Neuron (in vitro differentiated cells): ENCODE results near the gene PXDN.

Experiments
- H2AFZ ChIP-seq: one replicate; pipeline ENCODE4 v1.6.1; 2013; ENCODE audit warnings: low read depth, mild to moderate bottlenecking, inconsistent platforms, low read length, moderate library complexity
- H3K27me3 ChIP-seq: one replicate; pipeline ENCODE4 v1.6.1; 2013; ENCODE audit warnings: low read length; ENCODE audit not compliant: insufficient read depth
- H3K36me3 ChIP-seq: one replicate; pipeline ENCODE4 v1.6.1; 2013; ENCODE audit warnings: low read length; ENCODE audit not compliant: insufficient read depth
- H3K4me1 ChIP-seq: one replicate; pipeline ENCODE4 v1.6.1; 2013; ENCODE audit warnings: low read length; ENCODE audit not compliant: insufficient read depth
- H3K4me3 ChIP-seq: 2 replicates; pipeline ENCODE4 v1.5.1; 2013; ENCODE audit warnings: mild to moderate bottlenecking, low read length, moderate library complexity
- H3K9me3 ChIP-seq: one replicate; pipeline ENCODE4 v1.6.1; 2013; ENCODE audit warnings: low read length

The PXDN gene

DNA sequence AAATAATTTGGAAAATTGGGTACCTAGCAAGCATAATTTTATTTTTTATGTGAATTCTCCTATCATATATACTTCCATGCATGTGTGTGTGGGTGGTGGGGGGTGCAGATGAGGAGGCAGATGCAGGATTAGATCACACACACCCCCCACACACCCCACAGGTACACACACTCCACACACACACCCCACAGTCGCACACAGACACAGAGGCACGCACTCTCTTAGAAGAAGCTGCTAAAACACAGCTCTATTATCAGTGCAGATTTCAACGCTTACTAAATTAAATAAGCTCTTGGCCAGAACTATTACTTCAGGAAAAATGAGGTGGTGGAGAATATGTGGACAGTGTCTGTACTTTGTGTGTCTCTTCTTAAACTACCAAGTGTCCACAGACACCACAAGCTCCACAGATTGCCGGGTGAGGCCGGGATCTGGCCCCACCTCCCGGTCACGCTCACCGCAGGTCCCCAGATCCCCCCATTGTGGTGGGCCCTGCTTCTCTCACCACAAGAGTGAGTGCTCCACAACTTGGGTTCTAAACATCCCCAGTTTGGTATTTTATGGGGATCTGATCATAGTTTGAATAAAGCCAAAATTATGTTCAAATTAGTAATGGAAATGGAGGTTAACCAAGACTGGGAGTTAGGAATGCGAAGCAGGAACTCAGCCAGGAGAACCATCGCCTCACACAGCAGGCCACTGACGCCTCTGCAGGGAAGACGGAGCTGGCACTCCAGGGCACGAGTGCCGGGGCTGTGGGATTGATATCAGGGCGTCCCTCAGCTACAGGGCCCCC lies 102.1 kb downstream of the PXDN start:
- Histone ChIP-seq H2AFZ (peak overlapping the region; percentile 97), H3K27me3 (no peaks in the 10 kb centered on the region), H3K4me3 (no peak overlapping the region), H3K36me3 (no peaks in the 10 kb centered on the region), H3K9me3 (no peaks in the 10 kb centered on the region), H3K4me1 (peaks cover 6% of the 10 kb centered on the region)

- no peaks in the 10 kb centered on the region for H3K36me3 ChIP-seq
- no peak overlapping the region for H3K4me3 ChIP-seq
- H3K9me3 ChIP-seq = no peaks in the 10 kb centered on the region
- H3K27me3 ChIP-seq = no peaks in the 10 kb centered on the region
- H2AFZ ChIP-seq = peak overlapping the region; percentile 97
- H3K4me1 ChIP-seq = peaks cover 6% of the 10 kb centered on the region
Measured at GRCh38 chr2:1641523-1641922, 102.8 kb downstream of the PXDN start.

GRCh38 chr2:1640301-1641135 lies 103.8 kb downstream of the PXDN start:
- no peak overlapping the region for H2AFZ ChIP-seq
- no peaks in the 10 kb centered on the region for H3K9me3 ChIP-seq
- H3K36me3 ChIP-seq = no peaks in the 10 kb centered on the region
- peaks cover 6% of the 10 kb centered on the region for H3K4me1 ChIP-seq
- H3K4me3 ChIP-seq = no peak overlapping the region
- H3K27me3 ChIP-seq = no peaks in the 10 kb centered on the region

GRCh38 chr2:1639086-1639858 lies 105.0 kb downstream of the PXDN start:
- Histone ChIP-seq H3K4me1 (peaks cover 6% of the 10 kb centered on the region), H3K4me3 (no peak overlapping the region), H3K9me3 (no peaks in the 10 kb centered on the region), H2AFZ (no peak overlapping the region), H3K36me3 (no peaks in the 10 kb centered on the region), H3K27me3 (no peaks in the 10 kb centered on the region)

- Histone ChIP-seq H3K4me1 (peaks cover 6% of the 10 kb centered on the region), H3K9me3 (no peaks in the 10 kb centered on the region), H3K4me3 (no peak overlapping the region), H3K27me3 (no peaks in the 10 kb centered on the region), H2AFZ (no peak overlapping the region), H3K36me3 (no peaks in the 10 kb centered on the region)
Measured at GRCh38 chr2:1638281-1638860, 105.9 kb downstream of the PXDN start.

DNA sequence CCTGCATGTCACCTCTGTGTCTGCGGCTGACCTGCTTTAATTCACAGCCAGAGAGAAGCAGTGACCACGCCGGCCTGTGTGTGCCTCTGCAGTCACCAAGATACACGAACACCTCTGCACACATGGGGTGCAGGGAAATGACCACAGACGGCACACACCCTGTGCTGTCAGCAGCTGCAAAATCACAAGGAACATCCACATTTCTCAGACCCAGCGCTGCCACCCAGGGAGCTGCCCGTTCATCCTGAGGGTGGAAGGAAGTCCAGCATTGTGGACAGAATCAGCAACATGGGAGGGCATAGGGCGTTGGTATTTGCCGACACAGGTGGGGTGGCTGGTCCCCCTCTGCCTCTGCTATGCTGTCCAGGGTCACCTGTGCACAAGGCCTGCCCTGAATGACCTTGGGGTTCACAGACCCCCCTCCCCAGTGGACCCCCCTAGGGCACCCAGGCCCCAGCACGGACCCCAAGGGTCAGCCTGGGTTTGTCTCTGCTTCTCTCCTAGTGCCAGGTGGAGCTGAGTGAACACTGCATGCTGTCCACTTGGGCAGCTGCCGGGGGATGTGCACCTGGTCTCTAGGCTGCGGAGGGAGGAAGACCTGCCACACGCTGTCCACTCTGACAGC lies 107.4 kb downstream of the PXDN start:
- Histone ChIP-seq H2AFZ (no peak overlapping the region), H3K27me3 (no peaks in the 10 kb centered on the region), H3K36me3 (no peaks in the 10 kb centered on the region), H3K9me3 (no peaks in the 10 kb centered on the region), H3K4me1 (peaks cover 6% of the 10 kb centered on the region), H3K4me3 (no peak overlapping the region)

GRCh38 chr2:1635823-1636222 lies 108.5 kb downstream of the PXDN start:
- H3K36me3 ChIP-seq = no peaks in the 10 kb centered on the region
- H3K9me3 ChIP-seq = no peaks in the 10 kb centered on the region
- H3K4me1 ChIP-seq = peaks cover 2% of the 10 kb centered on the region
- no peak overlapping the region for H3K4me3 ChIP-seq
- no peak overlapping the region for H2AFZ ChIP-seq
- H3K27me3 ChIP-seq = no peaks in the 10 kb centered on the region

DNA sequence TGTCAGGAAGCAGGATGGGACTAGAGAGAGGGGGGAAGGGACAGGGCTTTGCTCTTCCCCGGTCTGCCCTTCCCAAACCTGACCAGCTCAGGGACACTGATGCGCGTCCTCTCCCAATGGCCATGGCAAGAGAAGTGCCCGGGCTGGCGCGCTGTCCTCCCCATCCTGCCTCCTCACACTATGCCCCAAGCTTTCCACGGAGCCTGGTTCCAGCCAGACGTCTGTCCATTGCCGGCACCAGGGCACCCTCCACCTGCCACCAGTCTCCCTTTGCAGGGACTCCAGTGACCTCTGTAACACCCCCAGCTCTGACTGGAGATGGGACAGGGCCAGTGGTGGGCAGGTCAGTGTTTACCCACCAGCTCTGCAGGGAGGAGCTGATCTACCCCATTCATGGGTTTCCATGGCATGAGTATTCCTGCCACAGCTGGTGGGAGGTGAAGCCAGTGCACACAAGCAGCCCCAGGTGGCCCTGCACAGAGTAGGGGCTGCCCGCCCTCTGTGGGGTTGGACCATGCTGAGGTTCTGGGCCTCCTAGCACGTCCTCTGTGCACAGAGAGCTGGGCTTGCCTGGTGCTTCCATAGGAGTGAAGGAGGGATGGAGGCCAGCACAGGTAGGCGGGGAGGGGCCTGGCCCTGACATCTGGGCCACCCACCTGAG lies 109.5 kb downstream of the PXDN start:
- no peak overlapping the region for H3K4me3 ChIP-seq
- peaks cover 2% of the 10 kb centered on the region for H3K4me1 ChIP-seq
- H2AFZ ChIP-seq = no peak overlapping the region
- H3K27me3 ChIP-seq = no peaks in the 10 kb centered on the region
- no peaks in the 10 kb centered on the region for H3K9me3 ChIP-seq
- no peaks in the 10 kb centered on the region for H3K36me3 ChIP-seq

DNA sequence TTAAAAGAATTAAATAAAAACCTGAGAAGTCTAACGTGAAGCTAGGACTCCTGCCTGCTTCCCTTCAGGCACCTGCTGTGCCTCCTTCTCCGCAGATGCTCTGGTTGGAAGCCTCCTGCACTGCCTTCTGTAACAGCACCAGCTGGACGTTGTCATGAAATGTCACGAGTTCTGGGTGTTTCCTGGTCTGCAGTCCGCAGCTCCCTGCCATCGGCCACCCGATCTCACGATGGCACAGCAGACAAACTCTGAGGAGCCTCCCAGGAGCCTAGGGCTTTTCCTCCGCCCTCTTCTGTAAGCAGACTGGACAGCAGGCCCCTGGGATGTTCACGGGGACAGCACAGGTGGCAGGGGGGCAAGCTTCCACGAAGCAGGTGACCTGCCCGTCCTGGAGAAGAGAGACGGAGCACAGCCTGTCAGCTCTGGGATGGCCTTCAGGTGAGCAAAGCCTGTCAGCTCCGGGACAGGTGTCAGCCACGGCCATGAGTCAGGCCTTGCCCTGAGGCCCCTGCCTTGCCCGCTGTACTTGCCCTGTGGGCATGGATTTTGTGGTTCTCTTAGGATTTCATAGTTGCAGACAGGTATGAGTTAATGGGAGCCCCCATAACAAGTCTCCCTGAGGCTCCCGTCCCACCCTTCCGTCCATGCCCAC lies 110.3 kb downstream of the PXDN start:
- Histone ChIP-seq H3K4me3 (no peak overlapping the region), H3K9me3 (no peaks in the 10 kb centered on the region), H3K4me1 (peaks cover 2% of the 10 kb centered on the region), H3K27me3 (no peaks in the 10 kb centered on the region), H3K36me3 (no peaks in the 10 kb centered on the region), H2AFZ (no peak overlapping the region)

- no peaks in the 10 kb centered on the region for H3K27me3 ChIP-seq
- H3K36me3 ChIP-seq = no peaks in the 10 kb centered on the region
- H2AFZ ChIP-seq = no peak overlapping the region
- peaks cover 2% of the 10 kb centered on the region for H3K4me1 ChIP-seq
- H3K9me3 ChIP-seq = no peaks in the 10 kb centered on the region
- no peak overlapping the region for H3K4me3 ChIP-seq
Measured at GRCh38 chr2:1633092-1633671, 111.1 kb downstream of the PXDN start.

GRCh38 chr2:1632510-1632909 lies 111.8 kb downstream of the PXDN start:
- H3K9me3 ChIP-seq = no peaks in the 10 kb centered on the region
- peaks cover 2% of the 10 kb centered on the region for H3K4me1 ChIP-seq
- H3K27me3 ChIP-seq = no peaks in the 10 kb centered on the region
- H2AFZ ChIP-seq = no peak overlapping the region
- no peak overlapping the region for H3K4me3 ChIP-seq
- H3K36me3 ChIP-seq = no peaks in the 10 kb centered on the region
